GM20000 (cell line): ENCODE data around the gene CLPSL1.

Experiments
- DNase-seq: peaks from one replicate; pipeline ENCODE4 v3.0.0; 2012; ENCODE audit warnings: low spot score
- CTCF ChIP-seq: IDR thresholded peaks from 2 replicates; pipeline ENCODE4 v1.5.1; 2012; ENCODE audit warnings: mild to moderate bottlenecking, control low read depth; ENCODE audit errors: extremely low read depth, missing control alignments

CLPSL1 gene

GRCh38 chr6:35817515-35817914, 36.7 kb downstream of the CLPSL1 start:
- TF ChIP-seq CTCF: no peak
- DNase-seq: no peak

DNA sequence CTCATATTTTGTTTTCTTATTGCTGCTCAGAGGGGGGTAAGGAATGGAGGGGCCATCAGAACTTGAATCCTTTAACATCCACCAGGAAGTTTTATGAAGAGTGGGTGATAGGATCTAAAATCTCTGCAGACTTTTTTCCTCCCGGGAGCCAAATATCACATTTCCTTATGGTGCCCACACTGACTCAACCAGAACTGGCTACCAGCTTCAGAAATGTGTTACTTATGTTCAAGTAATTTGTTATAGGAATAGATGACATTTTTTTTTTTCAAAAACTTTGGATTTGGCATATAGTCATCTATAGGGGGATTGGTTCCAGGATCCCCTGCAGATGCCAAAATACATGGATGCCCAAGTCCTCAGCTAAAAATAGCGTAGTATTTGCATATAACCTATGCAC, 42.8 kb downstream of the CLPSL1 start:
- DNase-seq: no peak
- no peak for TF ChIP-seq CTCF

DNA sequence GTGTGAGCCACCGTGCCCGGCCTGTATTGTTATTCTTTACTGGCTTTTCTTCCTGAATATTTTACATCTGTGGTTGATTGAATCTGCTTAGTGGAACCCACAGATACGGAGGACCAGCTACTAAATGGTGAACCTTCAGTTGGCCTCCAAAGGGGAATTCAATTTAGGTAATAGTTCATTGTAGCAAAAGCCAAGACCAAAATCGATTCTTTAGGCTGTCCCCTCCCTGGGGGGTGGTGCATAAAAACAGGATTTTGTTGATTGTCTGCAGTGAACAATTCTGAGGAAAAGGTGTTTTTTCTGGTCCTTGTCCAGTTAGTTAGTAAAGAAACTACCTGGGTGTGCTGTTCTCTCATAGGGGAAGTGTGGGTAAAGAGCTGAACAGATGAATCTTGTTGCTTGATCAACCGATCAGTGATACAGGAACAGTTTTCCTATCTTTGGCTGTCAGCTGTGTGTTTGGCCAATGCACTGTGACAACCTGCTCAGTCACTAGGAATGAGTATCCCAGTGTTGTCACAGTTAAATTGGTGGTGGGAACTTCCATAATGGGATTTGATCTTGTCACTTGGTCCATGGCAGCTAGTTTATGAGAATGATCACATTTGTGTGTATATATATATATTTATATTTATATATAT, 43.9 kb downstream of the CLPSL1 start:
- TF ChIP-seq CTCF: no peak
- DNase-seq: no peak

DNA sequence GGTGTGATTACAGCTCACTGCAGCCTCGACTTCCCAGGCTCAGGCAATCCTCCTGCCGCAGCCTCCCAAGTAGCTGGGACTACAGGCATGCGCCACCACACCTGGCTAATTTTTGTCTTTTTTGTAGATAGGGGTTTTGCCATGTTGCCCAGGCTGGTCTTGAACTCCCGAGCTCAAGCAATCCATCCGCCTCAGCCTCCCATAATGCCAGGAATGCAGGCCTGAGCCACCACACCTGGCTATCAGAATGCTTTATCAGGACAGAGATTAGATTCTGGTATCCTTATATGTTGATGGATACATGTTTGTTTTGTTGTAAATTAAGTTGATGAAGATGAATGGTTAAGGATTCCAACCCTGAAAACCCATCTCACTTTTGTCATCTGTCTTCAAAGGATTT, 48.5 kb downstream of the CLPSL1 start:
- no peak for TF ChIP-seq CTCF

GRCh38 chr6:35831257-35832007, 50.6 kb downstream of the CLPSL1 start:
- TF ChIP-seq CTCF: no peak
- DNase-seq: no peak

More for the DNA sequence above, 48.5 kb downstream of the CLPSL1 start:
- no peak for DNase-seq

- DNase-seq: no peak
- TF ChIP-seq CTCF: no peak
Measured at GRCh38 chr6:35833536-35833935, 52.7 kb downstream of the CLPSL1 start.
